Measurements from ENCODE around the gene PIP5K1C.
"Not testable (repeated sequence)": the region's sequence is repeated elsewhere in the genome, so short reads cannot be mapped to it uniquely, and the experiment has no call there.

PIP5K1C gene

DNA sequence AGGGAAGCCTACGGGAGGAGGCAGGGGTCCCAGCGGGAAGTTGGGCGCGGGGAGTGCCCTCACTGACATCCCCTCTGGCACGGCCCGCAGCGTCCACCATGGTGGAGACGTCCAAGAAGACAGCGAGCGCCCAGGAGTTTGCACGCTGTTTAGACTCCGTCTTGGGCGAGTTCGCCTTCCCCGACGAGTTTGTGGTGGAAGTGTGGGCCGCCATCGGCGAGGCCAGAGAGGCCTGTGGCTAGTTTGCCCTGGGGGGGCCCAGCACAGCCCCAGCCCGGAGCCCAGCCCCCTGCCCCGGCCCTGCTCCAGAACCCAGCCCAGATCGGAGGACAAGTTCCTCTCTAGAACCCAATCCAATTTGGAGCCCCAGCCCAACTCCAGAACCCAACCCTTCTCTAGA, 110.3 kb downstream of the PIP5K1C start:
- no peak for DNase-seq (ENCODE audit: low read depth)

DNA sequence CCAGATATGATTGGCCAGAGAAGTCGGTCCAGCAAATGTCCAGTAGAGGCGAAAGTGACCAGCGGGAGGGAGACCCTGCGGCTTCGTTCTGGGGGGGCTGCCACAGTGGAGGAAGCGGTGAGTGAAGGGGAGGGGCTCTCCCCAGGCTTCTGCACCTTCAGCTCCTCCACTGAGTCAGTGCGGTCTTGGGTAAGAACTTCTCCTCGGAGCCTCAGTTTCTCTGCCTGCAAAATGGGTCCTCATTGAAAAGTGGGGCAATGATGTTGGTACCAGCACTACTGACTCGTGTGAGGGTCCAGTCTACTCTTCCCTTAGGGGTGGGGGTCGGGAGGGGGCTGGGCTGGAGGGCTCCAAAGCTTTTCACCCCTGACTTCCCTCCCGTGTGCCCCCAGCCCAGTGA, 110.8 kb downstream of the PIP5K1C start:
- DNase-seq (ENCODE audit: low read depth) = no peak

- no peak for DNase-seq (ENCODE audit: low read depth)
Observed at GRCh38 chr19:3586707-3587346, 113.4 kb downstream of the PIP5K1C start.

DNA sequence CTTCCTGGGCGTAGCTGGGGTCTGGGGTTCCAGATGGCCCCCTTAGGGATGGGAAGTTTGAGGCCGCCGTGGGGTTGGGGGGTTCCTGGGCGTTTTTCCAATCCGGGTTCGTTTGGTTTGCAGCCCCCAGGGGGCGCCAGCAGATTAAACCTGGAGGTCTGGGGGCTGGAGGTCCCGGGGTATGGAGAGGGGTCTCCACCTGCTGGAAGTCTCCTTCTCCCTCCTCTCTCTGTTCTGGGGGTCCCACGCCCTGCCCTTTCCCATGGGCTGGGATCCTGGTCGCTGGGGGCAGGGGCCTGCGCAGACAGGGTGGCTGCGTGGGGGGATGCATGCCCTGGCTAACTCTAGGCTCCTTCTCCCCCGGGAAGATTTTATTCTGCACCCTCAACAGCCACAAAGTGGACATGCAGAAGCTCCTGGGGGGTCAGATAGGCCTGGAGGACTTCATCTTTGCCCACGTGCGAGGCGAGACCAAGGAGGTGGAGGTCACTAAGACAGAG, 114.1 kb downstream of the PIP5K1C start:
- DNase-seq (ENCODE audit: low read depth) = no peak

- DNase-seq (ENCODE audit: low read depth) = no peak
Observed at GRCh38 chr19:3585301-3586126, 114.8 kb downstream of the PIP5K1C start, which contains the start of gene GIPC3. GIPC3 (plus strand) TSS chr19:3585478; CDS start chr19:3585598, 120 bp downstream.

DNA sequence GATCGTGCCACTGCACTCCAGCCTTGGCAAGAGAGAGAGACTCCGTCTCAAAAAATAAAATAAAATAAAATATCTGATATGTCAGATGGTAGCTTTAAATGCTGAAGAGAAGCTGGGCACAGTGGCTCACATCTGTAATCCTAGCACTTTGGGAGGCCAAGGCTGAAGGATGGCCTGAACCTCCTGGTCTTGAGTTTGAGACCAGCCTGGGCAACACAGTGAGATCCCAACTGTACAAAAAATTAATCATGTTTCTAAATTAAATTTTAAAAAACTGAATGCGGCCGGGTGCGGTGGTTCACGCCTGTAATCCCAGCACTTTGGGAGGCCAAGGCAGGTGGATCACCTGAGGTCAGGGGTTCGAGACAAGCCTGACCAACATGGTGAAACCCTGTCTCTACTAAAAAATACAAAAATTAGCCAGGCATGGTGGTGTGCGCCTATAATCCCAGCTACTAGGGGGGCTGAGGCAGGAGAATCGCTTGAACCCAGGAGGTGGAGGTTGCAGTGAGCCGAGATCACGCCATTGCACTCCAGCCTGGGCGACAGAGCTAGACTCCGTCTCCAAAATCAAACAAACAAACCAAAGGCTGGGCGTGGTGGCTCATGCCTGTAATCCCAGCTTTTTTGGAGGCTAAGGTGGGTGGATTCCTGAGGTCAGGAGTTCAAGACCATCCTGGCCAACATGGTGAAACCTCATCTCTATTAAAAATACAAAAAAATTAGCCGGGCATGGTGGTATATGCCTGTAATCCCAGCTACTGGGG, 116.0 kb downstream of the PIP5K1C start:
- DNase-seq (ENCODE audit: low read depth) = not testable (repeated sequence)

DNA sequence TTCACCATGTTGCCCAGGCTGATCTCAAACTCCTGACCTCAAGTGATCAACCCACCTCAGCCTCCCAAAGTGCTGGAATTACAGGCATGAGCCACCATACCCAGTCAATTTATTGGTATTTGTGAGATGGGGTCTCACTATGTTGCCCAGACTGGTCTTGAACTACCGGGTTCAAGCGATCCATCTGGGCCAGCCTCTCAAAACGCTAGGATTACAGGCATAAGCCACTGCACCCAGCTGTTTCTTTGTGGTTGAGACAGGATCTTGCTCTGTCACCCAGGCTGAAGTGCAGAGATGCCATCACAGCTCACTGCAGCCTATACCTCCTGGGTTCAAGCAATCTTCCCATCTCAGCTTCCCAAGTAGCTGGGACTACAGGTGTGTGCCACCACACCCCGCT, 118.5 kb downstream of the PIP5K1C start:
- not testable (repeated sequence) for DNase-seq (ENCODE audit: low read depth)
